ENCODE results near the gene FEM1A. TPM values are rescaled to one million over a fixed set of nuclear protein-coding genes. Genes with fewer than 3 reads are reported as not detected.
"Not testable (repeated sequence)": the region's sequence is repeated elsewhere in the genome, so short reads cannot be mapped to it uniquely, and the experiment has no call there.

Gene FEM1A
- total RNA-seq, 1 experiment from 2014 or later: 8.8 TPM

- no peak for DNase-seq
These were observed 52.1 kb downstream of the FEM1A start for GRCh38 chr19:4843647-4843965.

GRCh38 chr19:4844348-4845179 is 53.0 kb downstream of the FEM1A start:
- BruUV-seq (replicated peaks): no TSS peak
- Mint-ChIP-seq H3K36me3 (ENCODE audit: insufficient read depth, unreplicated experiment) (peaks cover 35% of the 10 kb centered on the region), H3K4me3 (ENCODE audit: low read depth, unreplicated experiment) (no peak overlapping the region), H3K9me3 (ENCODE audit: low read depth, unreplicated experiment) (no peaks in the 10 kb centered on the region), H3K4me1 (ENCODE audit: low read depth, unreplicated experiment) (no peaks in the 10 kb centered on the region), H3K27me3 (ENCODE audit: unreplicated experiment) (no peaks in the 10 kb centered on the region), H3K27ac (ENCODE audit: unreplicated experiment) (no peak overlapping the region)
- intact Hi-C loops (cut with micrococcal nuclease; ENCODE audit: unreplicated experiment): no loop called here
- CTCF ChIA-PET: no interaction called here
- TF ChIP-seq CTCF (IDR thresholded peaks at IDR 0.05; ENCODE audit: unreplicated experiment): no peak
- no peak for DNase-seq

More at GRCh38 chr19:4843647-4843965, 52.1 kb downstream of the FEM1A start:
- Mint-ChIP-seq H3K9me3 (ENCODE audit: low read depth, unreplicated experiment) (no peaks in the 10 kb centered on the region), H3K36me3 (ENCODE audit: insufficient read depth, unreplicated experiment) (peaks cover 44% of the 10 kb centered on the region), H3K27me3 (ENCODE audit: unreplicated experiment) (no peaks in the 10 kb centered on the region), H3K27ac (ENCODE audit: unreplicated experiment) (no peak overlapping the region), H3K4me1 (ENCODE audit: low read depth, unreplicated experiment) (no peaks in the 10 kb centered on the region), H3K4me3 (ENCODE audit: low read depth, unreplicated experiment) (no peak overlapping the region)
- no TSS peak for BruUV-seq (replicated peaks)
- CTCF ChIA-PET: interaction anchor here (0.6 kb wide), 1 partner anchor 52 kb away, joined by 7 read pairs; the partner anchor contains the start of gene FEM1A
- TF ChIP-seq CTCF (IDR thresholded peaks at IDR 0.05; ENCODE audit: unreplicated experiment): no peak
- intact Hi-C loops (cut with micrococcal nuclease; ENCODE audit: unreplicated experiment): no loop called here

GRCh38 chr19:4845975-4846374 is 54.4 kb downstream of the FEM1A start:
- DNase-seq; intact Hi-C loops (cut with micrococcal nuclease; ENCODE audit: unreplicated experiment); H3K9me3 Mint-ChIP-seq (ENCODE audit: low read depth, unreplicated experiment); H3K27me3 Mint-ChIP-seq (ENCODE audit: unreplicated experiment); H3K27ac Mint-ChIP-seq (ENCODE audit: unreplicated experiment); BruUV-seq (replicated peaks); H3K4me3 Mint-ChIP-seq (ENCODE audit: low read depth, unreplicated experiment); H3K4me1 Mint-ChIP-seq (ENCODE audit: low read depth, unreplicated experiment): not testable (repeated sequence)
- peaks cover 28% of the 10 kb centered on the region for H3K36me3 Mint-ChIP-seq (ENCODE audit: insufficient read depth, unreplicated experiment)
- CTCF ChIA-PET: interaction anchor here (0.6 kb wide), 2 partner anchors 622 to 930 kb away, joined by 3 to 5 read pairs; no protein-coding TSS in a partner anchor

GRCh38 chr19:4847190-4847973 is 55.8 kb downstream of the FEM1A start:
- TF ChIP-seq CTCF (IDR thresholded peaks at IDR 0.05; ENCODE audit: unreplicated experiment): no peak
- no peaks in the 10 kb centered on the region for H3K4me1 Mint-ChIP-seq (ENCODE audit: low read depth, unreplicated experiment)
- no TSS peak for BruUV-seq (replicated peaks)
- no peaks in the 10 kb centered on the region for H3K9me3 Mint-ChIP-seq (ENCODE audit: low read depth, unreplicated experiment)
- CTCF ChIA-PET: no interaction called here
- H3K4me3 Mint-ChIP-seq (ENCODE audit: low read depth, unreplicated experiment): no peak overlapping the region
- H3K36me3 Mint-ChIP-seq (ENCODE audit: insufficient read depth, unreplicated experiment): peaks cover 29% of the 10 kb centered on the region
- no peaks in the 10 kb centered on the region for H3K27me3 Mint-ChIP-seq (ENCODE audit: unreplicated experiment)
- no peak for DNase-seq
- intact Hi-C loops (cut with micrococcal nuclease; ENCODE audit: unreplicated experiment): no loop called here
- no peak overlapping the region for H3K27ac Mint-ChIP-seq (ENCODE audit: unreplicated experiment)
